ENCODE measurements around the gene SPO11.

- no peak for TF ChIP-seq GATA3 (IDR thresholded peaks at IDR 0.05; ENCODE audit: low read depth, low read length)
- no peak for TF ChIP-seq GATA2 (IDR thresholded peaks at IDR 0.05; ENCODE audit: low read depth, low read length)
Observed at GRCh38 chr20:57341663-57342062, 12.1 kb downstream of the SPO11 start.
